SK-N-DZ (cell line): ENCODE data around the gene ZNF160. TPM values are rescaled to one million over a fixed set of nuclear protein-coding genes. Genes with fewer than 3 reads are reported as not detected.
"Not testable (repeated sequence)": the region's sequence is repeated elsewhere in the genome, so short reads cannot be mapped to it uniquely, and the experiment has no call there.

ENCODE experiments used
- DNase-seq: peaks from one replicate; pipeline ENCODE4 v3.0.0-alpha.2; 2015; ENCODE audit warnings: low spot score
- polyA plus RNA-seq, 2 experiments: library from polyadenylated mRNA; depleted of rRNA; stranded (reverse); fragments of >200 nt; gene quantifications; 2 replicates each; pipeline ENCODE4 v1.2.3, GENCODE V29; 2014

ZNF160 gene
- 6.6 and 7.5 TPM in 2 replicates for polyA plus RNA-seq (2014; cell fraction: cytosol; rRNA removed)
- 8.3 and 15.6 TPM in 2 replicates for polyA plus RNA-seq (2014; cell fraction: nucleus; rRNA removed)

DNA sequence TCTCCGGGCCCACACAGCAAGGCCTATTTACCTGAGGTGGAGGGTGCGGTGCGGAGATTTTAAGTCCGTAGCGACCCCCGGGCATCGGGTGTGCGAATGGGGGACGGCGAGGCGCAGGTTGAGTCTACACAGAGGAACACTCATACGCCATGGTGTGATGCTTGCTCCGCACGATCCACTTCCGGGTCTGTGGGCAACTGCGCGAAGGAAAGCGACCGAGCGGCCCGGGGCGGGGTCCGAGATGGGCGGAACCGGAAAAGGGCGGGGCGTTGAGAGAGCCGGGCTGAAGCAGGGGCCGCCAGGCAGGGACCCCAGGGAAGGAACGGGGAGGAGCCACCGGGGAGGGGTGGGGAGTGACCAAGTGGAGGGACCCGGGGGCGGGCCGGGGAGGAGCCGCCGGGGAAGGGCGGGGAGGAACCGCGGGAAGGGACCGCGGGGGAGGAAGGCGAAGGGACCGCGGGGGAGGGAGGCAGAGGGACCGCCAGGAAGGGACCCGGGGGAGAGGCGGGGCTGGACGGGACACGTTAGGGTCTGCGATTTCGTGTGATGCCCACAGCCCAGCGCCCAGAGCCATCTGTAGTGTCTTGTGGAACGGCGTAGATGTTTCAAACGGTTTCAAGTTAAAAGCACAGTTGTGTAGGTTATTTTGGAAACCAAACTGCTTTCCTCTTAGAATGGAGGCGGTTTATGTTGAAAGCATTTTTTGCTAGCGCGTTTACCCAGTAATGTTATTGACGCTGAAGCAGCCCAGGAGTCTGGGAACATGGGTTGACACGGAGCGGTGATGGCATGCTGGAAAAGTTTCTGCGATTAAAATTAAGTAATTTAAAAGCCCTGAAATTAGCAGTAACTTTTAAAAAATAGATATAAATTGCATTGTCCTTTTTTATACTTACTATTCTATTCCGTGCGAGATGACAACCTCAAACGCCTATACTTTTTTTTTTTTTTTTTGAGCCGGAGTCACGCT is at the start of gene ZNF160:
ZNF160 (minus strand) TSS at position 189 of the 970 bp plus-strand sequence. CDS start 17,146 bp downstream, outside the sequence.
- peak; percentile 87 for DNase-seq

DNA sequence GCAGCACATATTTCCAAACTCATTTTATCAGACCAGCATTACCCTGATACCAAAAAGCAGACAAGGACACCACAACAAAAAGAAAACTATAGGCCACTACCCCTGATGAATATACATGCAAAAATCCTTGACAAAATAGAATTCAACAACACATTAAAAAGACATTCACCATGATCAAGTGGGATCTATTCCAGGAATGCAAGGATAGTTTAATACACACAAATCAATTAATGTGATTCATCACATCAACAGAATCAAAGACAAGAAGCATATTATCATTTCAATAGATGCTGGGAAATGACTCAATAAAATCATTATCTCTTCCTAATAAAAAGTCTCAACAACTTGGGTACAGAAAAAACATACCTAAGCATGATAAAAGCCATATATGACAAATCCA is 44.4 kb upstream of the ZNF160 start:
- no peak for DNase-seq

- DNase-seq: no peak
Observed at GRCh38 chr19:53140351-53140750, 37.1 kb upstream of the ZNF160 start.

GRCh38 chr19:53136432-53136831 is 33.2 kb upstream of the ZNF160 start:
- DNase-seq: no peak

DNA sequence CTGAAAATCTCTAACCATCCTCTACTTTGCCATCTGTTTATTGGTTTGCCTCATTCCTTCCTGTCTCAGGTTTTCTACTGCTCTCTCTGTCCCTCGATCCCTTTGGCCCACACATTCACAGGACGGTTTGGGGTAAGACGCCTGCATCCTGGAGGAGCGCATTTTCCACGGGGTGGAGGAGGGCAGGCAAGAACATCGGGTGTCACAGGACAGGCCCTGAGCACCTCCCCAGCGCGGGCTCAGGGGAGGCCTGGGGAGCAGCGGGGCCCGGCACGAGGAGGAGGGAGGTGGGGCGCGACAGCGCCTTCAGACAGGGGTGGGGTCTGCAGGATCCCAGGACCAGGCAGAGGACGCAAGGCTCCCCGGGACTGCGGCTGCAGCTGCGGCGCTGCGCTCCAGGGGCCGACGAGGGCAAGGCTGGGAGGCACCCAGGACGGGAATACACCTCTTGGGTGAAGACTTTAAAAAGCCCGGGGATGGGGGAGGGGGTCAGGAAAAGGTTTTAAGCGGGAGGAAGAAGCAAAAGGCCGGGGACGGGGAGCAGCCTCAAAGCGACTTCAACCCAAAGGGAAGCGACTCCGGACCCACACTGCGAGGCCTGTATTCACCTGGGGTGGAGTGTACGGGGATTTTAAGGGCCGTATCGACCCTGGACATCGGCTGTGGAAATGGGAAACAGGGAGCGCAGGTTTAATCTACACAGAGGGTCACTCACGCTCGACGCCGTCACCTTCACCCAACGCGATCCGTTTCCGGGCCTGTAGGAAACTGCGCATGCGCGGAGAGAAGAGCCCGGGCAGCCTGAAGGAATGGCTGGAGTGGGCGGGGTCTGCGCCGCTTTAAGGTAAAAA is 29.1 kb upstream of the ZNF160 start, which contains the start of gene ZNF415:
ZNF415 (minus strand) TSS at position 770 of the 851 bp plus-strand sequence. CDS start 10,234 bp downstream, outside the sequence.
- peak; percentile 64 for DNase-seq

DNA sequence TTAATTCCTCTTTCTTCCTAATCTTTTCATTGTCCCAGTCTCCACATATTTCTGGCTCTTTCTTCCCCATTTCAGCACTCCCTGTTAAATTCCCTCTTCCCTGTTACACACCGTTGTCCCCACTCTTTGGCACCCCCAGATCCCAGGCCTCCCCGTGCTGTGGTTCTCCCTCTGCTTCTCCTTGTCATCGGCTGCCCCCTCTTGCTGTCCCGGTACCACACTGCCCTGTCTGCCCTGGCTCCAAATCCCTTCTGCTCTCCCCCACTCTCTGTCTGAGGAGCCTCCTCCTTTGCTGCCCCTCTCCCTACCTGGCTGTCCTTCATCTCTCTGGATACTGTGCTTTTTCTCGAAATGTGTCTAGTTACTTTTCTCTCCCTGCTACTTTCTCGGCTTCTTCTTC is 28.5 kb upstream of the ZNF160 start:
- DNase-seq: no peak

DNA sequence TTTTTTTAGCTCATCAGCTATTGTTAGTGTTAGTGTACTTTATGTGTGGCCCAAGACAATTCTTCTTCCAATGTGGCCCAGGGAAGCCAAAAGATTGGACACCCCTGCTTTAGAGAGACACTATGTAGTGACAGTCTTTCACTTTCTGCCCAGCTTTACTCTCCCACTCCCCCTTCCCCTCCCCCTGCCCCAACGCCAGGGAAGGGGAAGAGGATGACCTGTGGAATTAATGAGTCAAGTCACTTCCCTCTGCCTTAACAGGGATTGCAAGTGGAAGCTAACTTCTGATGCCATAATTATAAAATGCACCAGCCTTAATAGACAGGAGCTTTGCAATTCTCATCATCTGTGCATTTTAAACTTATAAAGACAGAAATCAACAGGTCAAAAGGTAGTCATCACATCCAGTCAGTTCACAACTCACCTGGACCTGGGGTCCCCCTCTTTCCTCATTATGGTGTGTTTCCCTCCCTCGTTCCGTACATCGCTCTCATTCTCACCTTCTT is 27.9 kb upstream of the ZNF160 start:
- DNase-seq: no peak

GRCh38 chr19:53130506-53130905 is 27.3 kb upstream of the ZNF160 start:
- no peak for DNase-seq

DNA sequence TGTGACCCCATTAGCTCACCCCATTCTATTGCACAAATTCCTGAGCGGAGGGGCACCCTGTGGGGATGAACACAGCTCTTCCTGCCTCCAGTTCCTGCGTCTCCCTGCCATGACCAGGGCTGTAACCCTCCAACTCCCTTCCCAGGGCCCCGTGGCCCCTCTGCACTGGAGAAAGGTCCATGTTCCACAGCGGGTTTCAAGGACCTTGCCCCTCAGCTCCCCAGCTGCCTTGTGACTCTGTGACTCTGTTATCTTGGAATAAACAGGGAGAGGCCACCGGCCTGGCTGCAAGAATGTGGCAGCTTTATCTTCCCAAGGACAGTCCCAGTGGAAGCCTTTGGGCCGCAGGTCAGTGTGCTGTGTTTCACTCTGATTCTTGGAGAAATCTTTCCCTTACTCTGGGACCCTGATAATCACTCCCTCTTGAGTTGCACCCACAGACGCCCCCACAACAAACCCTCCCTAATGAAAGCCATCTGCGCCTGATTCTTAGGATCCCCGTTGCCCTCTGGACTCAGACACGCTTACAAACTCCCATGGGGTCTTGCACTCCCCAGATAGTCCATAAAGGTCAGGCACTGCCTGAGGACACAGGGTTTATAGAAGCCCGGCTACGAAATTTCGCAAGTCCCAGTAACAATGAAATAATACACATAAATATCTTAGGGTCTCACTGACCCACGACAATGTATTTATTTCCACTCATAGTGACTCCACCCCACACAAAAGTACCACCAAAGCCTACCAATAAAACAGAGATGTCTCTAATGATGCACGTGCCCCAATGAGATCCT is 23.7 kb upstream of the ZNF160 start:
- DNase-seq: not testable (repeated sequence)

DNA sequence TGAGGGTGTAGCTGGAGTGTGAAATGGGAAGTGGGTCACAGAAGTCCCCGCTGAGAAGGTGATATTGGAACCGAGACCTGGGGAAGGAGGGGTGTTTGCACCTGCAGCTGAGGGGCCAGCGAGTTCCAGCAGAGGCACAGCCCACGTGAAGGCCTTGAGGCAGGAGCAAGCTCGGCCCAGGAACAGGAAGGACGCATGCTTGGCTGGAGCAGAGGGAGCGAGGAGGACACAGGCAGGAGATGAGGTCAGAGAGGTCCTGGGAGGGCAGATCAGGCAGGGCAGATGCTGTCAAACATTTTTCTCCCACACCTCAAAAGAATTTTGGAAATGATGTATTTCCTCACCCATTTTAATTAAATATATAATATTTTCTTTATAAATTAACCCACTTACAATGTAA is 20.2 kb upstream of the ZNF160 start:
- DNase-seq: no peak

DNA sequence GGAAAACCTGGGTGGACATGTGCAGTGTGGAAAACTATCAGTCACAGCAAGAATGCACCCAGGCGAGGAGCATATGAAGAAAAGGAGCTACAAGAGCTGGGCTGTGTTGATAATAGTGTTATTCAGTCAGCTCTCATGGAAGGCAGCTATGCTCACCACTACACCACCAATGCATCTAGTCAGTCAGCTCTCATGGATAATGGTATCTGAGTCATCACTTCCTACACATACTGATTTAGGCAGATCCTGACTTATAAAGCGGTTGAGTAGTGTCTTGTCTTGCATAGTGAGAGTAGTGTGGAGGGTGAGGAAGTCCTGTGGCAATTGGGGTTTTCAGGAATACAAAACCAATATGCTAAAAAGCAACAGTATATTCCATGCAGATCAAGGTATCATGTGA is 9.1 kb upstream of the ZNF160 start:
- no peak for DNase-seq

- DNase-seq: no peak
Observed at GRCh38 chr19:53109527-53109926, 6.3 kb upstream of the ZNF160 start.

DNA sequence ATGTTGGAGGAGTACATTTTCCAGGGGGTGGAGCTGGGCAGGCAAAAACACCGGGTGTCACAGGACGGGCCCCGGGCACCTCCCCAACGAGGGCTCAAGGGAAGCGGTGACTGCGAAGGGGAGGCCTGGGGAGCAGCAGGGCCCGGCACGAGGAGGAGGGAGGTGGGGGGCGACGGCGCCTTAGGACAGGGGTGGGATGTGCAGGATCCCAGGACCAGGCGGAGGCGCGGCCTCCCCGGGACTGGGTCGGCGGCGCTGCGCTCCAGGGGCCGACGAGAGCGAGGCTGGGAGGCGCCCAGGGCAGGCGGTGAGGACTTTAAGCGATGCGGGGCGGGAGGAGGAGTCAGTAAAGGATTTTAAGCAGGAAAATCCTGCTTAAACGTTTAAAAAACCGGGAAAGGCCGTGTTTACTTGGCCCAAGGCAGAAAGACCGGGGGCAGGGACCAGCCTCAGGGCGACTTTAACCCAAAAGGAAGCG is 427 bp downstream of the ZNF160 start:
- DNase-seq: peak; percentile 1

- no peak for DNase-seq
Observed at GRCh38 chr19:53102206-53102755, 941 bp downstream of the ZNF160 start.

- no peak for DNase-seq
Observed at GRCh38 chr19:53101518-53101917, 1.7 kb downstream of the ZNF160 start.

- not testable (repeated sequence) for DNase-seq
Observed at GRCh38 chr19:53098570-53098969, 4.7 kb downstream of the ZNF160 start.

- not testable (repeated sequence) for DNase-seq
Observed at GRCh38 chr19:53096982-53097690, 6.1 kb downstream of the ZNF160 start.

DNA sequence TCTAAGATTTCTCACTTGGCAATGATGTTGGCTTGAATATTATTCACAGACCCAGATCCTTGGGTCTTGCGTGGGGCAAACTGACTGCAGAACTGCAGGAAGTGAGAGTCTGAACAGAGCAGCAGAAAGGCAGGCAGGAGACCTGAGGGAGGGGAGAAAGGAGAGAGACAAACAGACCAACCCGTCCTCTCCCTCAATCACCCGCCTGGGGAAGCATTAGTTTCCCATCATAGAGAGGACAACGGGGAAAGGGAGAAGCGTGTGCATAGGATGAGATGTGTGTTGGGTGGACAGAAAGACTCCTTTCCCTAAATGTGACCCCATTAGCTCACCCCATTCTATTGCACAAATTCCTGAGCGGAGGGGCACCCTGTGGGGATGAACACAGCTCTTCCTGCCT is 6.6 kb downstream of the ZNF160 start:
- DNase-seq: not testable (repeated sequence)

DNA sequence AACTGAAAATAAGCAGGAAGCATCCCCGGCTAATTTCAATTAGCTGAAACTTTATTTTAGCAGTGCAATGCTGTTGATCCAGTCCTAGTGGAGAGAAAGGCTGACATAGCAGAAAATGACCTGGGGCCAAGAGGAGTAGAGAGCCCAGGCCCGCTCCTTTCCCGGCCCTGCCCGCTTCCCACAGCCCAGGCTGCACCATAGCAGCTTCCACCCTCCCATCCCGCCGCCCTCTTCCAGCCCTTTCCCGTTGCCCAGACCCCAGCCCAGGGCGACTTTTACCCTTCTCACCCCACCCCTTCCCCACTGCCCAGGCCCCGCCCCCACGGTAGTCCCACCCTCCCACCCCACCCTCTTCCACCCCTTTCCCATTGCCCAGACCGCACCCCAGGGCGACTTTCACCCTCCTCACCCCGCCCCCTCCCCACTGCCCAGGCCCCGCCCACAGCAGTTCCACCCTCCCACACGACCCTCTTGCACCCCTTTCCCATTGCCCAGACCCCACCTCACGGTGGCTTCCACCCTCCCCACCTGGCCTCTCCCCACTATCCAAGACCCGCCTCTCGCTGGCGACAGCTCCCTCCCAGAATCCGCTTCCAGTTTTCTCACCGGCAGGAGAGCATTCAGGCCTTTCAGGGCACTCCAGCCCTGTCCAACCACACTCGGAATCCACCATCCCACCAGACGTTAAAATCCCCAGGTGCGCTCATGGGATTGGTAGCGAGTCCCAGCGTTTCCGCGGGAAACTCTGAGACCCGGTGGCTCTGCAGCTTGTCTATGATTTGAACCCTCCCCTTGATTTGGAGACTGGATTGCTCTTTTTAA is 8.3 kb downstream of the ZNF160 start:
- no peak for DNase-seq
